ENCODE results near the gene IL16. TPM values are rescaled to one million over a fixed set of nuclear protein-coding genes. Genes with fewer than 3 reads are reported as not detected.

Gene IL16
- total and polyA plus RNA-seq, 9 donors = 1.8 to 16.5 (median 9.0) TPM

- H3K27me3 ChIP-seq = no peaks in the 10 kb centered on the region
- H3K36me3 ChIP-seq = no peaks in the 10 kb centered on the region
- 91 to 92% (median 91%) methylated on average over 11 of the region's 11 CpGs for WGBS, 3 donors
- TF ChIP-seq EP300 (IDR thresholded peaks at IDR 0.05) (no peak), CTCF (IDR thresholded peaks at IDR 0.05) (no peak), POLR2A (IDR thresholded peaks at IDR 0.05) (no peak)
- H3K27ac ChIP-seq = no peak overlapping the region
- no peaks in the 10 kb centered on the region for H3K9me3 ChIP-seq
- no peak for DNase-seq
- intact Hi-C loops (cut with DNase I) = loop anchor here in 2 of 4 donors (5.0 to 10.0 kb wide), 2 partner anchors 131 to 134 kb away; no protein-coding TSS in a partner anchor
- H3K4me1 ChIP-seq (ENCODE audit: insufficient read depth) = no peaks in the 10 kb centered on the region
- no peak overlapping the region for H3K4me3 ChIP-seq
Observed at GRCh38 chr15:81270781-81271491, 74.3 kb downstream of the IL16 start.

GRCh38 chr15:81271761-81272644 lies 75.3 kb downstream of the IL16 start:
- H3K27ac ChIP-seq = no peak overlapping the region
- 73 to 82% (median 81%) methylated on average over 12 of the region's 12 CpGs for WGBS, 3 donors
- DNase-seq = no peak

GRCh38 chr15:81273200-81273599 lies 76.5 kb downstream of the IL16 start:
- H3K27me3 ChIP-seq = no peaks in the 10 kb centered on the region
- H3K4me1 ChIP-seq (ENCODE audit: insufficient read depth) = no peaks in the 10 kb centered on the region
- WGBS, 3 donors = 89 to 93% (median 90%) methylated on average over 5 of the region's 5 CpGs
- H3K36me3 ChIP-seq = no peaks in the 10 kb centered on the region
- H3K4me3 ChIP-seq = no peak overlapping the region
- intact Hi-C loops (cut with DNase I) = loop anchor here in 2 of 4 donors (5.0 to 10.0 kb wide), 2 partner anchors 129 to 132 kb away; no protein-coding TSS in a partner anchor
- no peak overlapping the region for H3K27ac ChIP-seq
- DNase-seq = no peak
- no peak for TF ChIP-seq CTCF (IDR thresholded peaks at IDR 0.05)
- TF ChIP-seq POLR2A (IDR thresholded peaks at IDR 0.05) = no peak
- TF ChIP-seq EP300 (IDR thresholded peaks at IDR 0.05) = no peak
- no peaks in the 10 kb centered on the region for H3K9me3 ChIP-seq

More at GRCh38 chr15:81271761-81272644, 75.3 kb downstream of the IL16 start:
- TF ChIP-seq CTCF (IDR thresholded peaks at IDR 0.05) (no peak), POLR2A (IDR thresholded peaks at IDR 0.05) (no peak)
- H3K27me3 ChIP-seq = no peaks in the 10 kb centered on the region
- intact Hi-C loops (cut with DNase I) = loop anchor here in 2 of 4 donors (5.0 to 10.0 kb wide), 2 partner anchors 130 to 133 kb away; no protein-coding TSS in a partner anchor
- no peaks in the 10 kb centered on the region for H3K4me1 ChIP-seq (ENCODE audit: insufficient read depth)
- H3K36me3 ChIP-seq = no peaks in the 10 kb centered on the region
- no peaks in the 10 kb centered on the region for H3K9me3 ChIP-seq
- H3K4me3 ChIP-seq = no peak overlapping the region

DNA sequence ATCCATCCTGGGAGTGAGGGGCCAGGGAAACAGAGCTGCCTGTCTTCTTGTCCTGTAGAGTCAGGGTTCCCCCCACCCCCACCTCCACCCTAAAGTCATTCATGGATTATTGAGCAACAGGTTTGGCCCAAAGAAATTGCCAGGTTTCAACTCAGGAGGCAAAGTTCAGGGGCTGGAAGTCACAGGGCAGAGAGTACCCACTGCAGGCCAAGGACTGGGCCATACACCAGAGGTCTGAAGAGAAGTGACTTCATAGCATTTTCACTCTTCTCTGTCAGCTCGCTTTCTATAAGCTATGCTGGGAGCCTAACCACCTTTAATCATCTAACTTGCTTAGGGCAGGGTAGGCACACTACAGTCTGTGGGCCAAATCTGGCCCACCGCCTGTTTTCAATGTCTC lies 77.2 kb downstream of the IL16 start:
- intact Hi-C loops (cut with DNase I) = loop anchor here in 2 of 4 donors (5.0 to 10.0 kb wide), 2 partner anchors 128 to 131 kb away; no protein-coding TSS in a partner anchor
- H3K27me3 ChIP-seq = no peaks in the 10 kb centered on the region
- TF ChIP-seq POLR2A (IDR thresholded peaks at IDR 0.05) (no peak), EP300 (IDR thresholded peaks at IDR 0.05) (no peak), CTCF (IDR thresholded peaks at IDR 0.05) (no peak)
- no peaks in the 10 kb centered on the region for H3K4me1 ChIP-seq (ENCODE audit: insufficient read depth)
- no peaks in the 10 kb centered on the region for H3K36me3 ChIP-seq
- no peak overlapping the region for H3K4me3 ChIP-seq
- no peaks in the 10 kb centered on the region for H3K9me3 ChIP-seq
- H3K27ac ChIP-seq = no peak overlapping the region
- 95 to 97% (median 96%) methylated on average over 2 of the region's 2 CpGs for WGBS, 3 donors
- DNase-seq = no peak
